AG09309 (cell line): Measurements from ENCODE around the gene GAPVD1.

Source experiments
- DNase-seq: peaks from one replicate; pipeline ENCODE4 v3.0.0-alpha.2; 2010; ENCODE audit warnings: low read depth
- H3K4me3 ChIP-seq: 2 replicates; pipeline ENCODE4 v1.5.1; 2011; ENCODE audit warnings: mild to moderate bottlenecking, low read depth, low read length, moderate library complexity; ENCODE audit not compliant: control insufficient read depth
- CTCF ChIP-seq: IDR thresholded peaks from 2 replicates; pipeline ENCODE4 v1.5.1; 2011; ENCODE audit warnings: mild to moderate bottlenecking, low read depth, low read length, inconsistent platforms; ENCODE audit not compliant: insufficient read depth, control insufficient read depth; ENCODE audit errors: missing control alignments

Gene GAPVD1

GRCh38 chr9:125241863-125242739 is 19.5 kb upstream of the GAPVD1 start:
- no peak for DNase-seq
- no peak for TF ChIP-seq CTCF
- peak overlapping the region; percentile 62 for H3K4me3 ChIP-seq

GRCh38 chr9:125243792-125244260 is 17.8 kb upstream of the GAPVD1 start:
- no peak for TF ChIP-seq CTCF
- DNase-seq: no peak
- no peak overlapping the region for H3K4me3 ChIP-seq

GRCh38 chr9:125246261-125246667 is 15.4 kb upstream of the GAPVD1 start:
- no peak overlapping the region for H3K4me3 ChIP-seq
- no peak for DNase-seq
- TF ChIP-seq CTCF: no peak

- no peak for DNase-seq
- no peak overlapping the region for H3K4me3 ChIP-seq
- TF ChIP-seq CTCF: no peak
Observed at GRCh38 chr9:125254231-125254630, 7.4 kb upstream of the GAPVD1 start.

GRCh38 chr9:125255781-125256391 is 5.7 kb upstream of the GAPVD1 start:
- DNase-seq: no peak
- TF ChIP-seq CTCF: peak; percentile 30
- H3K4me3 ChIP-seq: no peak overlapping the region

- no peak overlapping the region for H3K4me3 ChIP-seq
- TF ChIP-seq CTCF: no peak
Observed at GRCh38 chr9:125258160-125258785, 3.4 kb upstream of the GAPVD1 start.

More at GRCh38 chr9:125258160-125258785, 3.4 kb upstream of the GAPVD1 start:
- no peak for DNase-seq
